ENCODE results near the gene CNTNAP2. TPM values are rescaled to one million over a fixed set of nuclear protein-coding genes. Genes with fewer than 3 reads are reported as not detected.

CNTNAP2 gene
- total RNA-seq, 1 experiment from 2014 or later = 60.0 TPM

GRCh38 chr7:146528581-146528980 lies 412.0 kb downstream of the CNTNAP2 start:
- TF ChIP-seq EZH2 (IDR thresholded peaks at IDR 0.05; ENCODE audit: borderline replicate concordance, low read depth, low read length, poor library complexity, severe bottlenecking) = no peak
- no peak for TF ChIP-seq CTCF (conservative IDR thresholded peaks at IDR 0.05; ENCODE audit: low read depth, low read length)
- POLR2A ChIA-PET (ENCODE audit: low non-redundant PET) = no interaction called here
- no peaks in the 10 kb centered on the region for H3K27me3 ChIP-seq (replicated peaks; ENCODE audit: insufficient read depth, low read depth, low read length, poor library complexity)
- no peaks in the 10 kb centered on the region for H3K4me1 ChIP-seq (ENCODE audit: insufficient read depth, low read length, poor library complexity, severe bottlenecking)
- H3K27ac ChIP-seq (ENCODE audit: low read depth, low read length, poor library complexity, severe bottlenecking) = no peak overlapping the region
- H3K4me3 ChIP-seq (ENCODE audit: low read depth, low read length, poor library complexity, severe bottlenecking) = no peak overlapping the region
- CTCF ChIA-PET = no interaction called here
- DNase-seq (ENCODE audit: low spot score) = no peak
- H3K36me3 ChIP-seq (ENCODE audit: insufficient read depth, low read length, poor library complexity, severe bottlenecking) = no peaks in the 10 kb centered on the region
- H3K9me3 ChIP-seq (ENCODE audit: low read depth, low read length, poor library complexity, severe bottlenecking) = no peaks in the 10 kb centered on the region
- no TSS peak for BruUV-seq (replicated peaks)
- intact Hi-C loops (cut with micrococcal nuclease; ENCODE audit: unreplicated experiment) = no loop called here

GRCh38 chr7:146539836-146540235 lies 423.2 kb downstream of the CNTNAP2 start:
- intact Hi-C loops (cut with micrococcal nuclease; ENCODE audit: unreplicated experiment) = no loop called here
- BruUV-seq (replicated peaks) = no TSS peak
- peaks cover 5% of the 10 kb centered on the region for H3K9me3 ChIP-seq (ENCODE audit: low read depth, low read length, poor library complexity, severe bottlenecking)
- DNase-seq (ENCODE audit: low spot score) = no peak
- no peak for TF ChIP-seq EZH2 (IDR thresholded peaks at IDR 0.05; ENCODE audit: borderline replicate concordance, low read depth, low read length, poor library complexity, severe bottlenecking)
- TF ChIP-seq CTCF (conservative IDR thresholded peaks at IDR 0.05; ENCODE audit: low read depth, low read length) = no peak
- H3K4me3 ChIP-seq (ENCODE audit: low read depth, low read length, poor library complexity, severe bottlenecking) = no peak overlapping the region
- ChIA-PET CTCF (no interaction called here), POLR2A (ENCODE audit: low non-redundant PET) (no interaction called here)
- no peaks in the 10 kb centered on the region for H3K4me1 ChIP-seq (ENCODE audit: insufficient read depth, low read length, poor library complexity, severe bottlenecking)
- no peaks in the 10 kb centered on the region for H3K36me3 ChIP-seq (ENCODE audit: insufficient read depth, low read length, poor library complexity, severe bottlenecking)
- no peak overlapping the region for H3K27ac ChIP-seq (ENCODE audit: low read depth, low read length, poor library complexity, severe bottlenecking)
- no peaks in the 10 kb centered on the region for H3K27me3 ChIP-seq (replicated peaks; ENCODE audit: insufficient read depth, low read depth, low read length, poor library complexity)

GRCh38 chr7:146542101-146542500 lies 425.5 kb downstream of the CNTNAP2 start:
- H3K27me3 ChIP-seq (replicated peaks; ENCODE audit: insufficient read depth, low read depth, low read length, poor library complexity) = no peaks in the 10 kb centered on the region
- H3K4me1 ChIP-seq (ENCODE audit: insufficient read depth, low read length, poor library complexity, severe bottlenecking) = no peaks in the 10 kb centered on the region
- POLR2A ChIA-PET (ENCODE audit: low non-redundant PET) = no interaction called here
- intact Hi-C loops (cut with micrococcal nuclease; ENCODE audit: unreplicated experiment) = no loop called here
- no peaks in the 10 kb centered on the region for H3K36me3 ChIP-seq (ENCODE audit: insufficient read depth, low read length, poor library complexity, severe bottlenecking)
- no peak for DNase-seq (ENCODE audit: low spot score)
- no peak overlapping the region for H3K4me3 ChIP-seq (ENCODE audit: low read depth, low read length, poor library complexity, severe bottlenecking)
- H3K9me3 ChIP-seq (ENCODE audit: low read depth, low read length, poor library complexity, severe bottlenecking) = peaks cover 5% of the 10 kb centered on the region
- CTCF ChIA-PET = no interaction called here
- TF ChIP-seq CTCF (conservative IDR thresholded peaks at IDR 0.05; ENCODE audit: low read depth, low read length) = no peak
- TF ChIP-seq EZH2 (IDR thresholded peaks at IDR 0.05; ENCODE audit: borderline replicate concordance, low read depth, low read length, poor library complexity, severe bottlenecking) = no peak
- BruUV-seq (replicated peaks) = no TSS peak
- no peak overlapping the region for H3K27ac ChIP-seq (ENCODE audit: low read depth, low read length, poor library complexity, severe bottlenecking)
